Right atrium auricular region (tissue), 2 donors: ENCODE data around the gene EGLN1. TPM values are rescaled to one million over a fixed set of nuclear protein-coding genes. Genes with fewer than 3 reads are reported as not detected.

ENCODE experiments used
- DNase-seq: peaks from one replicate; pipeline ENCODE4 v3.0.0-alpha.2; 2019; ENCODE audit warnings: low spot score
- H3K27ac ChIP-seq, 2 donors: fragments of 200-600 bp; sonication (generic); 1 replicate in 1 of 2; 2 replicates in 1 of 2; pipeline ENCODE4 v1.5.1; 2016 to 2019
- H3K27me3 ChIP-seq, 2 donors: fragments of 200-600 bp; sonication (generic); one replicate each; pipeline versions ENCODE4 v1.5.1 to v1.6.0; 2017 to 2019
- H3K36me3 ChIP-seq: fragments of 200-600 bp; sonication (generic); one replicate; pipeline ENCODE4 v1.5.1; 2016
- H3K4me1 ChIP-seq, 2 donors: fragments of 200-600 bp; sonication (generic); one replicate each; pipeline versions ENCODE4 v1.5.1 to v1.6.0; 2017 to 2019
- H3K4me3 ChIP-seq, 2 donors: fragments of 200-600 bp; sonication (generic); 1 replicate in 1 of 2; 2 replicates in 1 of 2; pipeline ENCODE4 v1.5.1; 2017 to 2019; ENCODE audit warnings: mild to moderate bottlenecking in 1 of 2, moderate library complexity in 1 of 2
- H3K9me3 ChIP-seq, 2 donors: fragments of 200-600 bp; sonication (generic); one replicate each; pipeline ENCODE4 v1.5.1; 2019
- total RNA-seq, 2 donors: library from RNA; depleted of rRNA; stranded (reverse); fragments of >200 nt; gene quantifications; one replicate each; pipeline ENCODE4 v1.1.0, GENCODE V29; 2016
- TF ChIP-seq, protein P1 (sequence below), 2 donors: fragments of 200-600 bp; sonication (generic); IDR thresholded peaks; one replicate each; pipeline ENCODE4 v1.5.1; 2019; ENCODE audit warnings: antibody characterized with exemption in 2 of 2

The EGLN1 gene
- total RNA-seq, 2 donors from 2014 or later: 57.9 to 76.7 TPM

DNA sequence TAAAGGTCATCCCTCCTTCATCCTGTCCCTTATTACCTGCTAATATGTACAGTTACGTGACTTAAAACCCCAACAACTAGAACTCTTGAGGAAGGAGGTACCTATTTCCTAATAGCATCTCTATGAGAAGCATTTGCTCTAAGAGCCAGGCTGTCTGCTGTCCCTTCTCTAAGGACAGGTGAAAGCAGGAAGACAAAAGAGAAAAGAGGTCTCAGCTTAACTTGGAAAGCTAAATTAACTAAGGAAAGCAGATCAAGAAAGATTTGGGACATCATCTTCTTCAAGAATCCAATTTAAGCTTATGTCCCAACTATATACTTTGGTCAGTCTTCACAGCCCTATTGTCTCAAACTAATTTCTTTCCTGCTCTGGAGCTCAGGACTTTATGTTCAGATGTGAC, 2.9 kb downstream of the EGLN1 start:
- H3K27me3 ChIP-seq: no peaks in the 10 kb centered on the region
- H3K4me1 ChIP-seq: peaks cover 0 to 62% of the 10 kb centered on the region in 2 donors
- peak overlapping the region; percentile 91 to 92 for H3K4me3 ChIP-seq
- TF ChIP-seq, protein P1, sequence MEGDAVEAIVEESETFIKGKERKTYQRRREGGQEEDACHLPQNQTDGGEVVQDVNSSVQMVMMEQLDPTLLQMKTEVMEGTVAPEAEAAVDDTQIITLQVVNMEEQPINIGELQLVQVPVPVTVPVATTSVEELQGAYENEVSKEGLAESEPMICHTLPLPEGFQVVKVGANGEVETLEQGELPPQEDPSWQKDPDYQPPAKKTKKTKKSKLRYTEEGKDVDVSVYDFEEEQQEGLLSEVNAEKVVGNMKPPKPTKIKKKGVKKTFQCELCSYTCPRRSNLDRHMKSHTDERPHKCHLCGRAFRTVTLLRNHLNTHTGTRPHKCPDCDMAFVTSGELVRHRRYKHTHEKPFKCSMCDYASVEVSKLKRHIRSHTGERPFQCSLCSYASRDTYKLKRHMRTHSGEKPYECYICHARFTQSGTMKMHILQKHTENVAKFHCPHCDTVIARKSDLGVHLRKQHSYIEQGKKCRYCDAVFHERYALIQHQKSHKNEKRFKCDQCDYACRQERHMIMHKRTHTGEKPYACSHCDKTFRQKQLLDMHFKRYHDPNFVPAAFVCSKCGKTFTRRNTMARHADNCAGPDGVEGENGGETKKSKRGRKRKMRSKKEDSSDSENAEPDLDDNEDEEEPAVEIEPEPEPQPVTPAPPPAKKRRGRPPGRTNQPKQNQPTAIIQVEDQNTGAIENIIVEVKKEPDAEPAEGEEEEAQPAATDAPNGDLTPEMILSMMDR (IDR thresholded peaks at IDR 0.05): no peak
- peaks cover 4% of the 10 kb centered on the region for H3K36me3 ChIP-seq
- no peak for DNase-seq
- no peaks in the 10 kb centered on the region for H3K9me3 ChIP-seq
- peak overlapping the region; percentile 99 for H3K27ac ChIP-seq

DNA sequence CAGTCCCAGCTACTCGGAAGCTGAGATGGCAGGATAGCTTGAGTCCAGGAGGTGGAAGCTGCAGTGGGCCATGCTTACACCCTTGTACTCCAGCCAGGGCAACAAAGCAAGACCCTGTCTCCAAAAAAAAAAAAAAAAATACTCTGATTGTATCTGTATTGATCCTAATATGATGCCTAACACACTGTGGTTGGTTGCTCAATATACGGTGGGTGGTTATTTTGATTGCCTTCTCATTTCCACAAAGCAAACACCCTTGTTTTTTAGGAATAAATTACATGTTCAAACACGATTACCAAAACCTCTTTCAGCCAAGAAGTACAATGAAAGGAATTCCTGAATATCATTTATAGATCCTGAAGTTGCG, 3.4 kb downstream of the EGLN1 start:
- Histone ChIP-seq H3K27me3 (no peaks in the 10 kb centered on the region), H3K36me3 (peaks cover 4% of the 10 kb centered on the region), H3K9me3 (no peaks in the 10 kb centered on the region), H3K27ac (peak overlapping the region; percentile 99), H3K4me3 (peak overlapping the region; percentile 91 to 92), H3K4me1 (peaks cover 0 to 62% of the 10 kb centered on the region in 2 donors)
- DNase-seq: no peak
- TF ChIP-seq, protein P1 (IDR thresholded peaks at IDR 0.05): no peak

DNA sequence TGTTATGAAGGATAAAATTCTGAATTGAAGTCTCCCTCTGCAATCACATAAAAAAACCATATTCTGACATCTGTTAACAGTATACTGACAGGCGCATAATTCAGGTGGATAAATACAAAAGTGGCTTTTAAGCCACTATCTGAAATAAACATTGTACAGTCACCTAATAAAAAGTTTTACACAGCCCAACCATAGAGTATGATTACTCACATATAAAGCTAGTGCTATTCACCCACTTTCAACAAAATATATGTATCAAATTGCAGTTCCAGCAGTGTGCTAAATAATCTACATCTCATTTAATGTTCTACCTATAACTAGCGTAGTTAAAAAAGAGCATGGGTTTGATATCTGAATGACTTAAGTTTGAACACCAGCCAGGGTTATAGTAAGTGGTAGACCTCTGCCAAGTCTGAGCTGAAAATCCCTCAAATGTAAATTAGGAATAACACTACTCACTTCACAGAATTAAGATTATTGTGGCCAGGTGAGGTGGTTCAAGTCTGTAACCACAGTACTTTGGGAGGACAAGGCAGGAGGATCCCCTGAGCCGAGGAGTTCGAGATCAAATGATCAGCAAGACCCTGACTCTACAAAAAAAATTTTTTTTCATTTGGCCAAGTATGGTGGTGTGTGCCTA, 3.9 kb downstream of the EGLN1 start:
- no peak overlapping the region for H3K27ac ChIP-seq
- DNase-seq: no peak
- H3K4me1 ChIP-seq: peaks cover 0 to 63% of the 10 kb centered on the region in 2 donors
- peak overlapping the region; percentile 91 to 92 for H3K4me3 ChIP-seq
- H3K36me3 ChIP-seq: peaks cover 4% of the 10 kb centered on the region
- TF ChIP-seq, protein P1 (IDR thresholded peaks at IDR 0.05): no peak
- no peaks in the 10 kb centered on the region for H3K27me3 ChIP-seq
- H3K9me3 ChIP-seq: no peaks in the 10 kb centered on the region

DNA sequence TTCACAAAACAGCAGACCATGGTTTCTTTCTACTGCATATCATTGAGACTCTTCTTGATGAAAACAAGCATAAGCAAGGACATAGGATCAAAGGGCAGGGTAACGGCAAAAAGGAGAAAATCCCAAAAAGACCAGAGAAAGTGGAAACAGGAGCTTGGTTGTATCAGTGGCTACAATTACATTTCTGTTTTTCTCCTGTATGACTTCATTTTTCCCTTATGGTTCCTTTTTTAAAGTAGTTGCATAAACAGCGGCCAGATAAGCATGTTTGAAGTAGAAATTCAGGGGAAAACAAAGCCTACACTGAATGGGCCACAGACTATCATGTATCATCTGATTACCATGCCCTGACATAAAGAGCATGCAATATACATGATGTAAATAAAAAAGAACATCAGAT, 4.6 kb downstream of the EGLN1 start:
- no peaks in the 10 kb centered on the region for H3K9me3 ChIP-seq
- no peak overlapping the region for H3K27ac ChIP-seq
- no peaks in the 10 kb centered on the region for H3K27me3 ChIP-seq
- peaks cover 0 to 61% of the 10 kb centered on the region in 2 donors for H3K4me1 ChIP-seq
- peak overlapping the region; percentile 11 to 91 for H3K4me3 ChIP-seq
- TF ChIP-seq, protein P1 (IDR thresholded peaks at IDR 0.05): no peak
- peaks cover 4% of the 10 kb centered on the region for H3K36me3 ChIP-seq
- DNase-seq: no peak

DNA sequence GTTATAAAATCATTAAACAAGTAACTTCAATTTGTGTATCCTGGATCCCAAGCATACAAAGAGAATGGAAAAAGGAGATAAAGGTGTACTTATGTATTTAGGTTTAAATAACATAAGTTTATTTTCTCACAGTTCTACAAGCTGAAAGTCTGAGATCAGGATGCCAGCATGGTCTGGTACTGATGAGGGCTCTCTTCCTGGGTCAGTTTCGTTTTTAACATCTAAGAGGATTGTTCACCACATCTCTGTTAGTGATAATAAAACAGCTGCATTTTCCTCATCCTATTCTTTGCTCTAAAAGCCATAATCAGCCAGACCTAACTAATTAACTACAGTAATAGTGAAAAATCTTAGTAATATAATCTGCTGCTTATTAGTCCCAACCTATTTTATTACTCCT, 5.2 kb downstream of the EGLN1 start:
- peaks cover 0 to 61% of the 10 kb centered on the region in 2 donors for H3K4me1 ChIP-seq
- H3K27me3 ChIP-seq: no peaks in the 10 kb centered on the region
- H3K36me3 ChIP-seq: peaks cover 4% of the 10 kb centered on the region
- no peak for DNase-seq
- H3K4me3 ChIP-seq: peak overlapping the region in 1 of 2 donors; percentile 11
- H3K9me3 ChIP-seq: no peaks in the 10 kb centered on the region
- no peak overlapping the region for H3K27ac ChIP-seq
- TF ChIP-seq, protein P1 (IDR thresholded peaks at IDR 0.05): no peak
